Right lung (tissue), 5 donors: ENCODE results near the gene HMX1. TPM values are rescaled to one million over a fixed set of nuclear protein-coding genes. Genes with fewer than 3 reads are reported as not detected.

Source experiments
- DNase-seq, 2 donors: peaks; one replicate each; pipeline ENCODE4 v3.0.0-alpha.2; 2013
- polyA plus RNA-seq, 5 donors: library from polyadenylated mRNA; unstranded; fragments of 120-200 nt; gene quantifications; one replicate each; pipeline versions ENCODE4 v1.2.1 to v1.2.3, GENCODE V29; 2013; ENCODE audit warnings: inconsistent platforms in 1 of 5, low replicate concordance in 1 of 5; ENCODE audit not compliant: insufficient read length in 5 of 5, insufficient read depth in 1 of 5

The HMX1 gene
- polyA plus RNA-seq, 5 donors = not detected

- DNase-seq = no peak
Measured at GRCh38 chr4:8893227-8893623, 21.6 kb upstream of the HMX1 start.

GRCh38 chr4:8892556-8893226 lies 21.1 kb upstream of the HMX1 start:
- DNase-seq = no peak

GRCh38 chr4:8891646-8892555 lies 20.3 kb upstream of the HMX1 start:
- DNase-seq = no peak

- DNase-seq = no peak
Measured at GRCh38 chr4:8891255-8891645, 19.6 kb upstream of the HMX1 start.

GRCh38 chr4:8888856-8889255 lies 17.2 kb upstream of the HMX1 start:
- DNase-seq = no peak

- no peak for DNase-seq
Measured at GRCh38 chr4:8886612-8887406, 15.2 kb upstream of the HMX1 start.

GRCh38 chr4:8882239-8882638 lies 10.6 kb upstream of the HMX1 start:
- no peak for DNase-seq

GRCh38 chr4:8880851-8881250 lies 9.2 kb upstream of the HMX1 start:
- no peak for DNase-seq

GRCh38 chr4:8879574-8879973 lies 7.9 kb upstream of the HMX1 start:
- DNase-seq = no peak

- no peak for DNase-seq
Measured at GRCh38 chr4:8878421-8878820, 6.8 kb upstream of the HMX1 start.

GRCh38 chr4:8877780-8878040 lies 6.1 kb upstream of the HMX1 start:
- DNase-seq = no peak

- no peak for DNase-seq
Measured at GRCh38 chr4:8876982-8877779, 5.5 kb upstream of the HMX1 start.

GRCh38 chr4:8874896-8875680 lies 3.4 kb upstream of the HMX1 start:
- DNase-seq = no peak

- no peak for DNase-seq
Measured at GRCh38 chr4:8874003-8874895, 2.6 kb upstream of the HMX1 start.

- no peak for DNase-seq
Measured at GRCh38 chr4:8872402-8873291, 1.0 kb upstream of the HMX1 start.

GRCh38 chr4:8870647-8871416 lies 807 bp downstream of the HMX1 start:
- DNase-seq = no peak

- DNase-seq = no peak
Measured at GRCh38 chr4:8869898-8870646, 1.6 kb downstream of the HMX1 start.
